ENCODE results near the gene TM4SF5.

- TF ChIP-seq GATA3 (IDR thresholded peaks at IDR 0.05; ENCODE audit: low read depth, low read length) (no peak), GATA2 (IDR thresholded peaks at IDR 0.05; ENCODE audit: low read depth, low read length) (no peak)
Observed at GRCh38 chr17:4806777-4807604, 35.3 kb downstream of the TM4SF5 start, which contains the start of gene PLD2.
